ENCODE data around the gene PARN. TPM values are rescaled to one million over a fixed set of nuclear protein-coding genes. Genes with fewer than 3 reads are reported as not detected.

PARN gene
- total RNA-seq, 1 donor from 2014 or later: 18.9 TPM

- peak; percentile 83 to 89 for DNase-seq (ENCODE audit: low read depth in 2 of 2)
Measured at GRCh38 chr16:14529010-14529669, 100.9 kb downstream of the PARN start.

GRCh38 chr16:14528306-14528705, 101.8 kb downstream of the PARN start:
- DNase-seq (ENCODE audit: low read depth in 2 of 2): no peak

- no peak for DNase-seq (ENCODE audit: low read depth in 2 of 2)
Measured at GRCh38 chr16:14527411-14528044, 102.5 kb downstream of the PARN start.

- DNase-seq (ENCODE audit: low read depth in 2 of 2): no peak
Measured at GRCh38 chr16:14525596-14525995, 104.5 kb downstream of the PARN start.

- DNase-seq (ENCODE audit: low read depth in 2 of 2): no peak
Measured at GRCh38 chr16:14524979-14525378, 105.1 kb downstream of the PARN start.

- no peak for DNase-seq (ENCODE audit: low read depth in 2 of 2)
Measured at GRCh38 chr16:14523632-14524031, 106.4 kb downstream of the PARN start.

GRCh38 chr16:14522671-14523070, 107.4 kb downstream of the PARN start:
- no peak for DNase-seq (ENCODE audit: low read depth in 2 of 2)

GRCh38 chr16:14520753-14521152, 109.3 kb downstream of the PARN start:
- DNase-seq (ENCODE audit: low read depth in 2 of 2): no peak

- no peak for DNase-seq (ENCODE audit: low read depth in 2 of 2)
Measured at GRCh38 chr16:14514967-14515366, 115.1 kb downstream of the PARN start.

- no peak for DNase-seq (ENCODE audit: low read depth in 2 of 2)
Measured at GRCh38 chr16:14513389-14514107, 116.5 kb downstream of the PARN start.

- no peak for DNase-seq (ENCODE audit: low read depth in 2 of 2)
Measured at GRCh38 chr16:14511800-14512135, 118.3 kb downstream of the PARN start.

- no peak for DNase-seq (ENCODE audit: low read depth in 2 of 2)
Measured at GRCh38 chr16:14510939-14511799, 118.9 kb downstream of the PARN start.

- no peak for DNase-seq (ENCODE audit: low read depth in 2 of 2)
Measured at GRCh38 chr16:14510581-14510938, 119.5 kb downstream of the PARN start.

- DNase-seq (ENCODE audit: low read depth in 2 of 2): no peak
Measured at GRCh38 chr16:14509675-14510132, 120.4 kb downstream of the PARN start.

- no peak for DNase-seq (ENCODE audit: low read depth in 2 of 2)
Measured at GRCh38 chr16:14509055-14509454, 121.0 kb downstream of the PARN start.

GRCh38 chr16:14505846-14506245, 124.2 kb downstream of the PARN start:
- peak; percentile 41 to 48 for DNase-seq (ENCODE audit: low read depth in 2 of 2)

GRCh38 chr16:14502932-14503741, 126.9 kb downstream of the PARN start:
- DNase-seq (ENCODE audit: low read depth in 2 of 2): no peak

GRCh38 chr16:14502256-14502875, 127.7 kb downstream of the PARN start:
- no peak for DNase-seq (ENCODE audit: low read depth in 2 of 2)

GRCh38 chr16:14501331-14502255, 128.5 kb downstream of the PARN start:
- peak; percentile 68 to 86 for DNase-seq (ENCODE audit: low read depth in 2 of 2)

Data from dermis microvascular lymphatic vessel endothelial cell (primary cell).